K562 (cell line): ENCODE data around the gene PLEKHA6. TPM values are rescaled to one million over a fixed set of nuclear protein-coding genes. Genes with fewer than 3 reads are reported as not detected.
"Not testable (repeated sequence)": the region's sequence is repeated elsewhere in the genome, so short reads cannot be mapped to it uniquely, and the experiment has no call there.

Source experiments
- ATAC-seq: fragments of 200-7000 bp; cut with Tn5 transposase; 3 replicates; pipeline ENCODE4 v1.9.1; 2020; ENCODE audit warnings: moderate library complexity
- BruUV-seq: library from RNA; stranded (reverse); fragments of 400-500 nt; replicated peaks from 2 replicates; lab custom pipeline; 2021; lab: Mats Ljungman, UMichigan
- CTCF ChIA-PET: fragments of 300-600 bp; formaldehyde crosslinking; extraction: SDS; loops from one replicate; lab custom pipeline; 2021; ENCODE audit warnings: low intra/inter-chr PET ratio; lab: Yijun Ruan, JAX
- POLR2A ChIA-PET: fragments of 300-600, 350-650 bp; sonication (Branson Sonifier 250); formaldehyde crosslinking; extraction: SDS; loops from one replicate; lab custom pipeline; 2021; ENCODE audit warnings: antibody characterized with exemption, inconsistent platforms; lab: Yijun Ruan, JAX
- DNase-seq, 4 experiments: peaks; one replicate each; pipeline versions ENCODE4 v3.0.0 to v3.0.0-alpha.2; 2011 to 2018; ENCODE audit warnings: low spot score in 3 of 4, mixed read lengths in 3 of 4; ENCODE audit errors: extremely low read depth in 1 of 4
- FAIRE-seq: peaks from 2 replicates; lab custom pipeline; 2011; peaks lifted over from hg19 to GRCh38; lab: Jason Lieb, UNC
- H2AFZ ChIP-seq: 2 replicates; pipeline ENCODE4 v1.6.0; 2011; ENCODE audit warnings: low read depth, low read length, control low read depth, inconsistent platforms
- H3K27ac ChIP-seq: fragments of 200-600 bp; 3 replicates; pipeline ENCODE4 v1.8.0; 2011; ENCODE audit warnings: low read depth, mild to moderate bottlenecking, control low read depth, inconsistent platforms, low read length, moderate library complexity, mixed read lengths; ENCODE audit errors: extremely low read depth
- H3K27me3 ChIP-seq, 2 experiments: fragments of 300-600 bp in 1 of 2; 2 replicates in 1 of 2; 3 replicates in 1 of 2; pipeline versions ENCODE4 v1.6.0 to v1.8.0; 2011; ENCODE audit warnings: inconsistent platforms in 2 of 2, low read length in 2 of 2, mild to moderate bottlenecking in 1 of 2, mixed read lengths in 1 of 2, moderate library complexity in 1 of 2; ENCODE audit not compliant: control insufficient read depth in 2 of 2, insufficient read depth in 2 of 2
- H3K36me3 ChIP-seq: fragments of 300-600 bp; 3 replicates; pipeline ENCODE4 v1.8.0; 2011; ENCODE audit warnings: mild to moderate bottlenecking, low read length, inconsistent platforms; ENCODE audit not compliant: control insufficient read depth, insufficient read depth
- H3K4me1 ChIP-seq, 2 experiments: fragments of 200-600 bp in 1 of 2; replicated peaks in 1 of 2; 2 replicates in 1 of 2; 3 replicates in 1 of 2; pipeline versions ENCODE4 v1.5.1 to v1.8.0; 2011; ENCODE audit warnings: inconsistent platforms in 2 of 2, low read length in 2 of 2, mild to moderate bottlenecking in 1 of 2, mixed read lengths in 1 of 2, moderate library complexity in 1 of 2; ENCODE audit not compliant: control insufficient read depth in 2 of 2, insufficient read depth in 2 of 2
- H3K4me2 ChIP-seq: 2 replicates; pipeline ENCODE4 v1.6.1; 2011; ENCODE audit warnings: low read length, control low read depth, inconsistent platforms, mixed read lengths; ENCODE audit not compliant: insufficient read depth
- H3K4me3 ChIP-seq: fragments of 200-600 bp; sonication (generic), shearing (Covaris generic); 2 replicates; pipeline ENCODE4 v1.5.1; 2016; ENCODE audit warnings: control low read depth, inconsistent platforms
- H3K79me2 ChIP-seq: fragments of 200-600 bp; 3 replicates; pipeline ENCODE4 v1.8.0; 2011; ENCODE audit warnings: low read length, inconsistent platforms; ENCODE audit not compliant: control insufficient read depth, insufficient read depth
- H3K9ac ChIP-seq, 2 experiments: 2 replicates each; pipeline versions ENCODE4 v1.6.0 to v1.6.1; 2011; ENCODE audit warnings: low read depth in 2 of 2, low read length in 2 of 2, control low read depth in 1 of 2, inconsistent platforms in 1 of 2, mild to moderate bottlenecking in 1 of 2, mixed read lengths in 1 of 2; ENCODE audit not compliant: insufficient read depth in 1 of 2
- H3K9me1 ChIP-seq: one replicate; pipeline ENCODE4 v1.6.0; 2011; ENCODE audit warnings: inconsistent platforms, mild to moderate bottlenecking, low read length, moderate library complexity; ENCODE audit not compliant: control insufficient read depth, insufficient read depth
- H3K9me3 ChIP-seq: replicated peaks from 2 replicates; pipeline ENCODE4 v1.5.1; 2011; ENCODE audit warnings: low read depth, low read length, inconsistent platforms; ENCODE audit not compliant: control insufficient read depth, insufficient read depth
- H4K20me1 ChIP-seq: replicated peaks from 2 replicates; pipeline ENCODE4 v1.6.1; 2011; ENCODE audit warnings: low read length, inconsistent platforms, mixed read lengths; ENCODE audit not compliant: control insufficient read depth, insufficient read depth
- ARNT ChIP-seq, 2 experiments: fragments of 450-650 bp; IDR thresholded peaks; 2 replicates each; pipeline ENCODE4 v1.6.1; 2016; ENCODE audit warnings: mild to moderate bottlenecking in 1 of 2
- BCOR ChIP-seq: fragments of 450-650 bp; IDR thresholded peaks from 2 replicates; pipeline ENCODE4 v1.6.1; 2016
- CCAR2 ChIP-seq: fragments of 200-400 bp; formaldehyde crosslinking; IDR thresholded peaks from 2 replicates; pipeline ENCODE4 v1.6.1; 2017; ENCODE audit warnings: mild to moderate bottlenecking, low read depth, low read length
- CCNT2 ChIP-seq: IDR thresholded peaks from 2 replicates; pipeline ENCODE4 v1.6.1; 2011; ENCODE audit warnings: borderline replicate concordance, low read depth, mild to moderate bottlenecking, moderate library complexity, mixed read lengths, low read length; ENCODE audit not compliant: insufficient read length; ENCODE audit errors: extremely low read depth
- CEBPG ChIP-seq, 3 experiments: fragments of 200-800 bp in 1 of 3; sonication (Bioruptor generic) in 1 of 3; sonication (generic) in 1 of 3; formaldehyde crosslinking in 1 of 3; IDR thresholded peaks in 2 of 3; conservative IDR thresholded peaks in 1 of 3; 2 replicates each; pipeline versions ENCODE4 v1.6.1 to v1.8.0; 2016 to 2022; ENCODE audit warnings: missing compliant biosample characterization in 2 of 3, missing genetic modification characterization in 2 of 3, mild to moderate bottlenecking in 1 of 3, missing genetic modification reagents in 1 of 3
- DMBX1 ChIP-seq: fragments of 250-450 bp; sonication (Bioruptor Pico); IDR thresholded peaks from 2 replicates; pipeline ENCODE4 v1.8.0; 2022; ENCODE audit warnings: inconsistent platforms, mild to moderate bottlenecking, moderate library complexity, borderline replicate concordance
- KAT2B ChIP-seq: IDR thresholded peaks from one replicate; pipeline ENCODE4 v1.6.1; 2012; ENCODE audit warnings: low read depth, mild to moderate bottlenecking, control low read depth, inconsistent platforms, low read length, moderate library complexity
- MEF2A ChIP-seq: IDR thresholded peaks from 2 replicates; pipeline ENCODE4 v1.6.1; 2011; ENCODE audit warnings: low read depth, mild to moderate bottlenecking, low read length, moderate library complexity; ENCODE audit not compliant: control insufficient read depth
- NBN ChIP-seq: fragments of 450-650 bp; IDR thresholded peaks from 2 replicates; pipeline ENCODE4 v1.6.1; 2016; ENCODE audit warnings: low read depth, mild to moderate bottlenecking
- SREBF1 ChIP-seq: fragments of 150-350 bp; IDR thresholded peaks from 2 replicates; pipeline ENCODE4 v1.6.1; 2014; ENCODE audit warnings: antibody characterized with exemption, low read depth, low read length, borderline replicate concordance
- YY1 ChIP-seq, 3 experiments: IDR thresholded peaks; 2 replicates each; pipeline ENCODE4 v1.6.1; 2011; ENCODE audit warnings: low read length in 2 of 3, mild to moderate bottlenecking in 2 of 3, moderate library complexity in 2 of 3, borderline replicate concordance in 1 of 3, control low read depth in 1 of 3, low read depth in 1 of 3; ENCODE audit not compliant: insufficient read depth in 3 of 3, insufficient replicate concordance in 2 of 3, control insufficient read depth in 1 of 3, insufficient read length in 1 of 3; ENCODE audit errors: extremely low read depth in 1 of 3
- ZKSCAN1 ChIP-seq: fragments of 150-350 bp; IDR thresholded peaks from 2 replicates; pipeline ENCODE4 v1.6.1; 2016; ENCODE audit warnings: low read depth, low read length
- WGBS: fragments of 100-300 bp; shearing (Covaris generic); methylation state at CpG from one replicate; pipeline ENCODE4 v1.1.6; 2016; ENCODE audit warnings: low coverage, mixed read lengths; ENCODE audit not compliant: insufficient coverage; ENCODE audit errors: missing lambda C conversion rate; 5-methylcytosine and 5-hydroxymethylcytosine counted together
- in situ Hi-C: fragments of 300-500 bp; cut with MboI; formaldehyde crosslinking; loops from 4 replicates; pipeline ENCODE4 v1.15.0; 2018; ENCODE audit warnings: inconsistent platforms, mixed read lengths
- intact Hi-C: fragments of 100-400 bp; cut with micrococcal nuclease; formaldehyde crosslinking; loops from 2 replicates; pipeline ENCODE4 v1.14.2; 2022
- polyA plus RNA-seq, 8 experiments: library from polyadenylated mRNA; depleted of rRNA in 4 of 8; stranded (reverse) in 5 of 8; unstranded in 3 of 8; fragments of >200 nt; fragmentation: Nextera tagmentation in 2 of 8; fragmentation: Illumina TruSeq in 1 of 8; extraction: Ambion mirVana in 2 of 8; extraction: Trizol in 1 of 8; gene quantifications; 2 replicates each; pipeline versions ENCODE4 v1.2.1 to v1.2.3, GENCODE V29; 2011 to 2014; ENCODE audit warnings: inconsistent platforms in 1 of 8, missing spikeins in 1 of 8
- total RNA-seq, 7 experiments: library from RNA; depleted of rRNA in 6 of 7; stranded (reverse); fragments of >200 nt in 6 of 7; fragmentation: Illumina TruSeq in 2 of 7; extraction: Trizol in 2 of 7; gene quantifications; 2 replicates each; pipeline versions ENCODE4 v1.2.1 to v1.2.3, GENCODE V29; 2011 to 2021; ENCODE audit warnings: low replicate concordance in 1 of 7
- TF ChIP-seq, protein P1 (sequence below): fragments of 450-650 bp; IDR thresholded peaks from 2 replicates; pipeline ENCODE4 v1.6.1; 2016; ENCODE audit warnings: low read depth, mild to moderate bottlenecking, moderate library complexity

Gene PLEKHA6
- total and polyA plus RNA-seq, 9 of the 15 experiments (the other 6 are each of a cell fraction or from before 2014, with no cell fraction given), result under 0.01 to 0.33 (median 0.01) TPM; not detected in 4

DNA sequence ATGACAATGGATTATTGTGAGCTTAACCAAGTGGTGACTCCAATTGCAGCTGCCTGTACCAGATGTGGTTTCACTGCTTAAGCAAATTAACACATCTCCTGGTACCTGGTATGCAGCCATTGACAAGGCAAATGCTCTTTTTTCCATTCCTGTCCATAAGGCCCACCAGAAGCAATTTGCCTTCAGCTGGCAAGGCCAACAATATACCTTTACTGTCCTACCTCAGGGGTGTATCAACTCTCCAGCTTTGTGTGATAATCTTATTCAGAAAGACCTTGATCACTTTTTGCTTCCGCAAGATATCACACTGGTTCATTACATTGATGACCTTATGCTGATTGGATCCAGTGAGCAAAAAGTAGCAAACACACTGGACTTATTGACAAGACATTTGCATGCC, 122.2 kb downstream of the PLEKHA6 start:
- H3K36me3 ChIP-seq, H3K27me3 ChIP-seq, H3K4me3 ChIP-seq, intact Hi-C loops, DNase-seq, H3K4me2 ChIP-seq, ATAC-seq, H3K27ac ChIP-seq, H2AFZ ChIP-seq, H3K4me1 ChIP-seq, in situ Hi-C loops, CTCF ChIA-PET, H3K9me1 ChIP-seq, H3K9ac ChIP-seq, FAIRE-seq, BruUV-seq, H3K79me2 ChIP-seq, H3K9me3 ChIP-seq, H4K20me1 ChIP-seq: not testable (repeated sequence)
- POLR2A ChIA-PET, result interaction anchor here (0.9 kb wide), 1 partner anchor 9 kb away, joined by 3 read pairs; no protein-coding TSS in a partner anchor
- 43% methylated on average over 1 of the region's 1 CpG for WGBS

DNA sequence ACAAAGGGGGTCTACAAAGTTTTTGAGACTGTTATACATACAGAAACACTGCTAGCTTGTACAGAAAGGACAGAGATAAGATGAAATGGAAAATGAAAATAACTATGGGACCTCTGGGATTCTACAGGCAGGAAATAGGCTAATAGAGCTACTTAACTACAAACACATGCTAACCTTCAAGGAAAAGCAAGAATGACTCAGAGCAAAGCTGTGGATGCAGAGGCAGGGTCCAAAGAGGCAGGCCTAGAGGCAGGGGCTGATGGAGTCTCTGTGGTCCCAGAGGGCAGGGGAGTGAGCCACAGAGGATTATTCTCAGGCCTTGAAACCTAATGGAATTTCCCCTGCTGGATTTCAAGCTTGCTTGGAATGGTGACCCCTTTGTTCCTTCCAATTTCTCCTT, 127.2 kb downstream of the PLEKHA6 start:
- Histone ChIP-seq H3K4me1 (peaks cover 5 to 9% of the 10 kb centered on the region in 2 experiments; a peak in 4 of 5 replicates), H4K20me1 (no peaks in the 10 kb centered on the region; the same call in 1 of the 2 replicates), H3K9me3 (no peaks in the 10 kb centered on the region), H3K4me3 (no peak overlapping the region), H3K9me1 (no peaks in the 10 kb centered on the region), H3K4me2 (no peak overlapping the region), H3K27ac (no peak overlapping the region), H3K36me3 (no peaks in the 10 kb centered on the region), H2AFZ (no peak overlapping the region), H3K79me2 (no peaks in the 10 kb centered on the region), H3K27me3 (peaks cover 15 to 19% of the 10 kb centered on the region in 2 experiments), H3K9ac (no peak overlapping the region)
- ChIA-PET POLR2A (interaction anchor here (0.6 to 1.2 kb wide), 2 partner anchors 34 to 1206 kb away, joined by 3 read pairs; partner anchors contain the start of gene PPFIA4), CTCF (interaction anchor here (0.6 kb wide), 1 partner anchor 392 kb away, joined by 6 read pairs; no protein-coding TSS in a partner anchor)
- DNase-seq (no peak), ATAC-seq (no peak), FAIRE-seq (no peak)
- intact Hi-C loops (no loop called here), in situ Hi-C loops (no loop called here)
- no TSS peak for BruUV-seq
- TF ChIP-seq SREBF1, result no peak
- TF ChIP-seq CCNT2, result no peak
- TF ChIP-seq ARNT (IDR thresholded peaks at IDR 0.05), result no peak
- TF ChIP-seq ZKSCAN1, result no peak
- TF ChIP-seq NBN, result no peak
- no peak for TF ChIP-seq YY1 (IDR thresholded peaks at IDR 0.05; ENCODE audit: borderline replicate concordance in 1 of 3, control insufficient read depth in 1 of 3, extremely low read depth in 1 of 3, insufficient read depth in 3 of 3, insufficient read length in 1 of 3, insufficient replicate concordance in 2 of 3, low read depth in 1 of 3, low read length in 2 of 3)
- no peak for TF ChIP-seq BCOR
- TF ChIP-seq DMBX1, result no peak
- no peak for TF ChIP-seq KAT2B
- TF ChIP-seq, protein P1, sequence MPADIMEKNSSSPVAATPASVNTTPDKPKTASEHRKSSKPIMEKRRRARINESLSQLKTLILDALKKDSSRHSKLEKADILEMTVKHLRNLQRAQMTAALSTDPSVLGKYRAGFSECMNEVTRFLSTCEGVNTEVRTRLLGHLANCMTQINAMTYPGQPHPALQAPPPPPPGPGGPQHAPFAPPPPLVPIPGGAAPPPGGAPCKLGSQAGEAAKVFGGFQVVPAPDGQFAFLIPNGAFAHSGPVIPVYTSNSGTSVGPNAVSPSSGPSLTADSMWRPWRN, result no peak
- TF ChIP-seq MEF2A, result no peak
- TF ChIP-seq CCAR2, result no peak
- no peak for TF ChIP-seq CEBPG (CRISPR knock-in tag; IDR thresholded peaks at IDR 0.05)
- TF ChIP-seq CEBPG (tag; conservative IDR thresholded peaks at IDR 0.05 in 1 of 2, IDR thresholded peaks at IDR 0.05 in 1 of 2), result no peak
